ENCODE measurements around the gene NDFIP1.
"Not testable (repeated sequence)": the region's sequence is repeated elsewhere in the genome, so short reads cannot be mapped to it uniquely, and the experiment has no call there.

The NDFIP1 gene

GRCh38 chr5:142159354-142159753, 50.8 kb downstream of the NDFIP1 start:
- DNase-seq = no peak

GRCh38 chr5:142164315-142164714, 55.7 kb downstream of the NDFIP1 start:
- DNase-seq = no peak

DNA sequence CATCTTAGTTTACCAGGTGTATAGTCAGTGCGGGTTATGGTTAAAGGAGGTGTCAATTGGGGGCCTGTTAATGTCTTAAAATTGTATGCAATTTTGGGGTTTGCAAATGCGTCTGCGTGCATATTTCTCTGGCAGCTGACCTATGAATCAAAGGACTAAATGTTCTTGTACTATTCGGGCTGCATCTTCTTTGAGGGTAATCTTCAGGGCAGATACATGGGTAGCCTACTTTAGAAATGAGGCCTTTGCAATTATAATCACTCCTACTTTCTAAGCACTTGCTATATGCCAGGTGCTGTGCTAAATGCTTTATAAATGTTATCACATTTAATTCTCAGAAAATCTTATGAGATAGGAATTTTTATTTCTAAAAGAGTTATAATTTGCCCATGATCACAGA, 58.2 kb downstream of the NDFIP1 start:
- no peak for DNase-seq

DNA sequence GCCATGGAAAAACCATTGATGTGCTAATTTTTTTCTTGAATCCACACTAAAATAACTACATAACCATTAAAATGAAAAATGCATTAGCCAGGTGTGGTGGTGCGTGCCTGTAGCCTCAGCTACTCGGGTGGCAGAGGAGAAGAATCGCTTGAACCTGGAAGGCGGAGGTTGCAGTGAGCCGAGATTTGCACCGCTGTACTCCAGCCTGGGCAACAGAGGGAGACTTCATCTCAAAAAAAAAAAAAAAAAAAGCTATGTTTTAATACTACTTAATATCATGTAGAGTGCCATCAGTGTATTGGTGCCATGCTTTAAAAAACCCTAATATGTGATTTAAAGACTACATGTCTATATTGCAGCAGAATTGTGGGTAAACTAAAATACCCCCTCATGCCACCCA, 58.9 kb downstream of the NDFIP1 start:
- no peak for DNase-seq

GRCh38 chr5:142168365-142168764, 59.8 kb downstream of the NDFIP1 start:
- DNase-seq = no peak

DNA sequence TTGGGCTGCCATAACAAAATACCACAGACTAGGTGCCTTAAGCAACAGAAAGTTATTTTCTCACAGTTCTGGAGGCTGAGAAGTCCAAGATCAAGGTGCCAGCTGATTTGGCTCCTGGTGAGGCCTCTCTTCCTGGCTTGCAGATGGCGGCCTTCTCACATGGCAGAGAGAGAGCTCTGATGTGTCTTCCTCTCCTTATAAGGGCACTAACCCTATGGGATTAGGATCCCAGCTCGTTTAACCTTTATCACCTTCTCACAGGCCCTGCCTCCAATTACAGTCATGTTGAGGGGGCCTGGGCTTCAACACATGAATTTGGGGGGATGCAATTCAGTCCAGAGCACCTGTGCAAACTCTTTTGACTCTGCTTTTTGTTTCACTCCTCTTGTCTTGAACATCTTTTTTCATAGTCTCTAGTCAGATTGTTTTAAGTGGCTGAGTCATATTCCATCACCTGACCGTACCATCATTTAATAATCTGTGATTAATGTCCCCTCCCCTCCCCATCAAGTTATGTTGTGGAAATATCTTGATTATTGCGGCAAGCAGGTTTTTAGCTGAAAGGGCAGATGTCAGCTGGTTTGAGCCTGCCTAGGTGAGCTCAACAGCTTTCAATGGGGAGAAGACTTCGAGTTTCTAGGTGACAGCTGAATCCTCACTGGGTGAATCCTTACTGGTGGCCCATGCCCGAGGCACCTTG, 61.8 kb downstream of the NDFIP1 start:
- no peak for DNase-seq

- DNase-seq = no peak
Observed at GRCh38 chr5:142171270-142171669, 62.7 kb downstream of the NDFIP1 start.

DNA sequence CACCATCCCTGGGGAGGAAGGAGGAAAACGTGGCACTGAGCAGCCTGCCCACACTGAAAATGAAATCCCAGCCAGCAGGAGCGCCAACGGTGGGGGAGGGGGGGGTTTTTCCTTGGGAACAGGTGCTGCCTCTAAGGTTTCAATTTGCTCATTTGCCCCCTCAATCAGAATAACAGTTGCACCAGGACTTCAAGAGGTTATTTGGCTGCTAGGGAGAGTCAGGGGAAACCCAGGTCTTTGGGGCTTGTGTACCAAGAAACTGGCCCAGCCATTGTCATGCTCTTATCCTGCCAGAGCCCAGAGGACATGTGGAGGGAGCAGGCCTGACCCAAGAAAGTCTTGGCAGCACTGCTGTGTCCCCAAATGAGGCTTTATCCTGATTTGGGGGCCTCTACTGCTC, 66.5 kb downstream of the NDFIP1 start:
- DNase-seq = no peak

GRCh38 chr5:142175461-142176142, 67.0 kb downstream of the NDFIP1 start:
- DNase-seq = no peak

DNA sequence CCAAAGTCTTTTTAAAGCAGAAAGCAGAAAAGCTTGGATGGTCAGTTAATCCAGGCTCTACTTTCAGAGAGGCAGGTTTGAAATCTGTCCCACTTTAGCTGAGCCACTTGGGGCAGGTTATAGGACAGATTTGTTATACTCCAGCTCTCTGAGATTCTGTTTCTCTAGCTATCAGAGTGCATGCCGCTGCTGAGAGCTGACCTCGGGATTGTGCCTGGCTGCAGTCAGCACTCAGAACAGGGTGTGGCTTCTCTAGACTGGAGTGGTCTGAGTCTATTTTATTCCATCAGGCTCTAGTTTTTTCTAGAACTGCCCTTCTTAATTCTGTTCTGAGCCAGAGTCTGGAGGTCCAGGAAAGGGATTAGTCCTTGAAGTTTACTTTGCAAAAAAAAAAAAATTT, 67.7 kb downstream of the NDFIP1 start:
- no peak for DNase-seq

- DNase-seq = no peak
Observed at GRCh38 chr5:142178651-142179050, 70.1 kb downstream of the NDFIP1 start.

GRCh38 chr5:142179776-142180387, 71.3 kb downstream of the NDFIP1 start:
- no peak for DNase-seq

DNA sequence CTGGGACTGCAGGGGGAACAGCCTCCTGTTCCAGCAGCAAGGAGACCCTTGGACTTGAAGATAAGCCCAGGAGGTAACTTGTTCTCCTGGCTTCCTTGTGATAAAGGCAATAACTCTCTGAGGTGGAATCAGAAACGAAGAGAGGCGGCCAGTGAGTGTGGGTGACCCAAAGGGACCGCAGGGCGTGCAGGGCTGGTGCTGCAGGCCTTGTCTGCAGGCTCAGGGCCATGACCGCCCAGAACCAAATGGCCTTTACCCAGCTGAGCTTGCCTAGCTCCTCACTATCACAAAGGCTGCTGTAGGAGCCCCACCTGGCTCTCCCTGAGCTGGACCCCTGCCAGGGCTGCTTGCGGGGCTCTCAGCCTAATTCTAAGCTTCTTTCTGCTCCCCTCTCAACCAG, 72.5 kb downstream of the NDFIP1 start:
- no peak for DNase-seq

GRCh38 chr5:142181547-142182163, 73.1 kb downstream of the NDFIP1 start:
- DNase-seq = no peak

DNA sequence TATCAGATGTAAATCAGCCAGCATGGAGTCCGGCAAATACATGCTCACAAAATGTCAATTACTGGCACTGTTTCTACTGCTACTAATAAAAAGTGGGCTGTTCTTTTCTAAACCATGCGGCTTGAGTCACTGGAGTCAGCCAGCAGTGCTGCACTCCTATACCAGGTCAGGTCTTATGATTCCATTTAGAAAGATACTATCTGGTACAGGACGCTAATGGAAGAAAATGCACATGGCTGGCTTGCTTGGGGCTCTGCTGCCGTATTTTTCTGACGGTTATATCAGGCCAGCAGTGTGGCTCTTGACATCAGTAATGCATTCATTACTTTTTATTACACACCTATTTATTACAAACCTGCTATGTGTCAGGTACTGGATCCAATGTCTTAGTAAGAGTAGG, 74.3 kb downstream of the NDFIP1 start:
- DNase-seq = no peak

GRCh38 chr5:142183561-142183960, 75.0 kb downstream of the NDFIP1 start:
- no peak for DNase-seq

DNA sequence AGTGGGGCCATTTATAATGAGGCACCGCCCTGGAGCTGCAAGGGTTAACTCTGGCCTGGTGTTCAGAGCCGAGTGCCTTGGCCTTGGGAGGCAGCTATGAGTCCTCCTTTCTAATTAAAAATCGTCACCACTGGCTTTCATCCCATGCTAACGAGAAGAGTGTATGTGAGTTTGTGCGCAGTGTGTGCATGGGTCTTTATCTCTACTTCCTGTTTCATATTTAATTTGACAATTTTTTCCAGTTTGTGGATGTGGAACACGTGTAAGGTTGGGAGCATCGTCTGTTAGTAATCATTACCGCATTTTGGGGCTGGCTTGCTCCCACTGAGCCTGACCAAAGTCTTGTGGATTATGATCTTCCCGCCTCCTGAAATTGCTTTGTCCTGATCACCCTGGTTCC, 76.4 kb downstream of the NDFIP1 start:
- no peak for DNase-seq

DNA sequence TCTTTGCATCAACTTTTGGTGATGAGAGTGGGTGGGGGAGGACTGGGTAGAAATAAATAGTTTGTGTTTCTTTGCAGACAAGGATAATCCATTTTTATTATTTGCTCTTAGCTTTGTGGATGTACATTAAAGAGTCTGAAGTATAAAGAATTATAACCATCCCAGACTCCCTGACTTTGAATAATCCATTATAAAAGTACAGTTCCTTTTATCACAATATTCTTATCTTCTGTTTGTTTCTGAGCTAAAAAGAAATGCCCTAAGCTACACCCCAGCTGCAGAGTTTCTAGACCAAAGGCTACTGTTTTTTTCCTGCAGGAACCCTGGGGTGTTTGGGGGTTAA, 77.9 kb downstream of the NDFIP1 start:
- DNase-seq = no peak

DNA sequence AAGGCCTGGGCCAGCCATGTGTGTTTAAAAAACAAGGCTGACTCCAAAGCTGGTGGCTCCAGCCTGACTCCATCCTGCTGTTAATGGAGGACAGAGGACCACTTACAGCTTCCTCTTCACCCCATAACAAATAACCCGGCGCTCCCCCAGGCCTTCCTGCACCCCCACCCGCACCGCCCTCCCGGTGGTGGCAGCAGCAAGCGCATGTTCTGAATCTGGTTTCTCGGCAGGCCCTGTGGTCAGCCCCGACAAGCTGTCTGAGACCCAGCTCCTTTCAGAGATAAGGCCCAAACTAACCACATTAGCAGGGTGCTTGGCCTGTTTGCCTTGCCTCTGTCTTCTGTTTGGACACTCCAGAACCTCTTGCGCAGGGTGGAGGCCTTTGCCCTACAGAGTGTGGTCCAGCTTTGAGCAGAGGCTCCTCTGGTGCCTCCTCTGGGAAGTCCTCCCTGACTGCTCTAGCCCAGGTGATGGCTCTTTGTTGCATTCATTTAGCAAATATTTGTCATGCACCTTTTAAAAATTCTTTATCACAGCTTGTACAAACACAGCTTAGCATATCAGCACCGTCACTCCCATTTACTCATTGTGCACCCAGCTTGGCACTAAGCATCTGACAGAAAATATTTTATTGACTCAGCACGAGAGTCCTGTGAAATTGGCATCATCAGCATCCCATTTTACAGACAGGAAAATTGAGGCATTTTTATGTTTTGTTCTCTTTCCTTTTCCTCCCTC, 78.4 kb downstream of the NDFIP1 start:
- no peak for DNase-seq

GRCh38 chr5:142188691-142189090, 80.1 kb downstream of the NDFIP1 start:
- DNase-seq = not testable (repeated sequence)

- DNase-seq = no peak
Observed at GRCh38 chr5:142189813-142190212, 81.2 kb downstream of the NDFIP1 start.

DNA sequence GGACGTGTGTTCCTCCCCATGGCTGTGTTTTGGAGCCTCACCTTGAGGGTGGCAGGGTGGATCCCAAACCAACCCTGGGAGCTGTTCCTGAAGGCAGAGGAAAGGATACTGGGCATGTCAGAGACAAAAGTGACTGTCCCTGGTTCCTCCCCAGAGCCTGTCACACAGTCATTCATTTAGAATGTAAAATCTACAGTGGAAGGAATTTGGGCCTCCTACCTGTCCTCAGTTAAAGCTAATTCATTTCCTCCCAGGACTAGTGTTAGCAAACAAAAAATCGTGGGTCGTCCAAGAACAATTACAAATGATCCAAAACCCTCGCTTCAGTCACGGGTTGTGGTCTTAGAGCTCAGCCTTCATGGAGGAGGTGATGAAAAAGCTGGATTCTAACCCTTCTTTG, 83.2 kb downstream of the NDFIP1 start:
- DNase-seq = no peak
